A549 (cell line): ENCODE measurements around the gene APBB2. TPM values are rescaled to one million over a fixed set of nuclear protein-coding genes. Genes with fewer than 3 reads are reported as not detected.

Experiments used
- ATAC-seq, 2 experiments: fragments of 200-7000 bp in 1 of 2; fragments of >200 bp in 1 of 2; cut with Nextera tagmentation in 1 of 2; cut with Tn5 transposase in 1 of 2; 3 replicates each; pipeline versions ENCODE4 v1.8.0 to v1.9.1; 2018 to 2020; ENCODE audit warnings: mild to moderate bottlenecking in 1 of 2, moderate library complexity in 1 of 2
- CTCF ChIA-PET: fragments of 300-600 bp; sonication (Branson Sonifier 250); formaldehyde crosslinking; extraction: SDS; loops from one replicate; lab custom pipeline; 2021; ENCODE audit warnings: antibody characterized with exemption, inconsistent platforms; lab: Yijun Ruan, JAX
- POLR2A ChIA-PET: fragments of 350-600 bp; formaldehyde crosslinking; extraction: SDS; loops from one replicate; lab custom pipeline; 2021; ENCODE audit warnings: antibody characterized with exemption, inconsistent platforms; lab: Yijun Ruan, JAX
- DNase-seq, 2 experiments: peaks; one replicate each; pipeline versions ENCODE4 v3.0.0 to v3.0.0-alpha.2; 2011 to 2016; ENCODE audit warnings: low read depth in 1 of 2, low spot score in 1 of 2
- FAIRE-seq: peaks from 2 replicates; lab custom pipeline; 2011; peaks lifted over from hg19 to GRCh38; lab: Jason Lieb, UNC
- H3K27ac ChIP-seq, 2 experiments: fragments of >200 bp; sonication (Bioruptor Twin); formaldehyde crosslinking; 3 replicates each; pipeline ENCODE4 v1.5.1; 2016 to 2017
- H3K4me1 ChIP-seq: fragments of >200 bp; sonication (Bioruptor Twin); formaldehyde crosslinking; 3 replicates; pipeline ENCODE4 v1.6.1; 2016
- H3K4me2 ChIP-seq: fragments of >200 bp; sonication (Bioruptor Twin); formaldehyde crosslinking; 3 replicates; pipeline ENCODE4 v1.6.1; 2016
- H3K4me3 ChIP-seq: fragments of >200 bp; sonication (Bioruptor Twin); formaldehyde crosslinking; 3 replicates; pipeline ENCODE4 v1.5.1; 2016
- H3K9me3 ChIP-seq: fragments of >200 bp; sonication (Bioruptor Twin); formaldehyde crosslinking; 3 replicates; pipeline ENCODE4 v1.6.1; 2016
- BHLHE40 ChIP-seq: IDR thresholded peaks from 2 replicates; pipeline ENCODE4 v1.6.1; 2012; ENCODE audit warnings: low read depth, low read length, inconsistent platforms
- CBX2 ChIP-seq: fragments of 200-600 bp; sonication (generic); IDR thresholded peaks from 2 replicates; pipeline ENCODE4 v1.6.1; 2016; ENCODE audit warnings: low read depth, mild to moderate bottlenecking, borderline replicate concordance
- CHD4 ChIP-seq: fragments of 200-600 bp; sonication (generic); IDR thresholded peaks from 2 replicates; pipeline ENCODE4 v1.6.1; 2016; ENCODE audit warnings: antibody characterized with exemption, mild to moderate bottlenecking, borderline replicate concordance
- CTCF ChIP-seq: fragments of >200 bp; sonication (Bioruptor Twin); formaldehyde crosslinking; IDR thresholded peaks from 3 replicates; pipeline ENCODE4 v1.5.1; 2016
- E2F6 ChIP-seq: IDR thresholded peaks from 2 replicates; pipeline ENCODE4 v1.6.1; 2012; ENCODE audit warnings: low read depth, borderline replicate concordance
- EHMT2 ChIP-seq: fragments of 200-600 bp; sonication (generic); IDR thresholded peaks from 2 replicates; pipeline ENCODE4 v1.6.1; 2016; ENCODE audit warnings: antibody characterized with exemption, low read depth, mild to moderate bottlenecking, moderate library complexity
- EP300 ChIP-seq, 2 experiments: fragments of >200 bp; sonication (Bioruptor Twin); formaldehyde crosslinking; IDR thresholded peaks; 2 replicates in 1 of 2; 3 replicates in 1 of 2; pipeline ENCODE4 v1.6.1; 2016 to 2017
- ESRRA ChIP-seq: fragments of 150-350 bp; IDR thresholded peaks from 2 replicates; pipeline ENCODE4 v1.6.1; 2014; ENCODE audit warnings: mild to moderate bottlenecking, low read length, borderline replicate concordance
- HDAC2 ChIP-seq: fragments of 200-600 bp; sonication (generic); IDR thresholded peaks from 2 replicates; pipeline ENCODE4 v1.6.1; 2016
- JUN ChIP-seq, 2 experiments: fragments of >200 bp; sonication (Bioruptor Twin); formaldehyde crosslinking; IDR thresholded peaks; 2 replicates in 1 of 2; 3 replicates in 1 of 2; pipeline ENCODE4 v1.6.1; 2016 to 2017
- NFE2L2 ChIP-seq: fragments of 150-350 bp; conservative IDR thresholded peaks from 2 replicates; pipeline ENCODE4 v1.6.1; 2014; ENCODE audit warnings: low read length
- NR3C1 ChIP-seq: fragments of >200 bp; sonication (Bioruptor Twin); formaldehyde crosslinking; IDR thresholded peaks from 3 replicates; pipeline ENCODE4 v1.6.1; 2017
- PBX3 ChIP-seq: IDR thresholded peaks from 2 replicates; pipeline ENCODE4 v1.6.1; 2012
- PHF8 ChIP-seq: fragments of 200-600 bp; sonication (generic); IDR thresholded peaks from 2 replicates; pipeline ENCODE4 v1.6.1; 2016; ENCODE audit warnings: low read depth, mild to moderate bottlenecking, antibody characterized with exemption, moderate library complexity, borderline replicate concordance
- RNF2 ChIP-seq: fragments of 200-600 bp; sonication (generic); IDR thresholded peaks from 2 replicates; pipeline ENCODE4 v1.6.1; 2016; ENCODE audit warnings: low read depth, mild to moderate bottlenecking, antibody characterized with exemption, moderate library complexity, borderline replicate concordance
- TFCP2L1 ChIP-seq: fragments of 250-450 bp; sonication (Bioruptor Pico); IDR thresholded peaks from 2 replicates; pipeline ENCODE4 v1.5.0; 2021; ENCODE audit warnings: mild to moderate bottlenecking
- ZC3H11A ChIP-seq: fragments of 450-650 bp; IDR thresholded peaks from 2 replicates; pipeline ENCODE4 v1.6.1; 2014; ENCODE audit warnings: antibody characterized with exemption, mild to moderate bottlenecking
- WGBS: methylation state at CpG from one replicate; pipeline ENCODE4 v1.1.6; 2017; ENCODE audit errors: missing lambda C conversion rate; 5-methylcytosine and 5-hydroxymethylcytosine counted together
- polyA plus RNA-seq, 4 experiments: library from polyadenylated mRNA; depleted of rRNA in 3 of 4; stranded (reverse); fragments of >200 nt; fragmentation: RNase III in 1 of 4; extraction: RNeasy Plus Mini Kit Qiagen cat#74134 plus additional on column Dnase treatment in 1 of 4; gene quantifications; 2 replicates in 3 of 4; 3 replicates in 1 of 4; pipeline ENCODE4 v1.2.3, GENCODE V29; 2011 to 2017

Gene APBB2
- polyA plus RNA-seq, 2 of the 4 experiments (the other 2 are of a cell fraction): 8.3 to 31.9 TPM

- TF ChIP-seq NR3C1 (no peak), RNF2 (no peak), PBX3 (no peak), E2F6 (no peak), TFCP2L1 (no peak)
- TF ChIP-seq, all 56 proteins: peak for 0
Observed at GRCh38 chr4:40838742-40839141, 375.6 kb downstream of the APBB2 start (continued).

- TF ChIP-seq CHD4: no peak
- no peak for TF ChIP-seq ESRRA
- TF ChIP-seq PHF8: no peak
- no peak for TF ChIP-seq CBX2
- TF ChIP-seq EHMT2: no peak
- TF ChIP-seq JUN (IDR thresholded peaks at IDR 0.05): no peak
- no peak for TF ChIP-seq HDAC2
- TF ChIP-seq PBX3: no peak
- TF ChIP-seq NFE2L2: no peak
- TF ChIP-seq BHLHE40: no peak
- no peak for TF ChIP-seq ZC3H11A
- TF ChIP-seq EP300 (IDR thresholded peaks at IDR 0.05): no peak
- H3K4me2 ChIP-seq: no peak overlapping the region
- POLR2A ChIA-PET: no interaction called here
- H3K9me3 ChIP-seq: no peaks in the 10 kb centered on the region
- DNase-seq: no peak
- no peak for FAIRE-seq
- no peaks in the 10 kb centered on the region for H3K4me1 ChIP-seq
- no peak overlapping the region for H3K4me3 ChIP-seq
- ATAC-seq: no peak
- H3K27ac ChIP-seq: no peak overlapping the region
- WGBS: 83% methylated on average over 12 of the region's 16 CpGs
- CTCF ChIA-PET: interaction anchor here (1.0 kb wide), 1 partner anchor 60 kb away, joined by 3 read pairs; no protein-coding TSS in a partner anchor
Observed at GRCh38 chr4:40837094-40837870, 377.1 kb downstream of the APBB2 start.

- H3K27ac ChIP-seq: no peak overlapping the region
- no peaks in the 10 kb centered on the region for H3K4me1 ChIP-seq
- no peak for DNase-seq
- H3K4me3 ChIP-seq: no peak overlapping the region
- ChIA-PET POLR2A (no interaction called here), CTCF (interaction anchor here (1.0 kb wide), 1 partner anchor 11 kb away, joined by 3 read pairs; no protein-coding TSS in a partner anchor)
- ATAC-seq: no peak
- H3K9me3 ChIP-seq: no peaks in the 10 kb centered on the region
- no peak overlapping the region for H3K4me2 ChIP-seq
- no peak for FAIRE-seq
- 91% methylated on average over 11 of the region's 11 CpGs for WGBS
- no peak for TF ChIP-seq CTCF
Observed at GRCh38 chr4:40833212-40833611, 381.1 kb downstream of the APBB2 start.
